Measurements from ENCODE around the gene DRAXIN. TPM values are rescaled to one million over a fixed set of nuclear protein-coding genes. Genes with fewer than 3 reads are reported as not detected.

Gene DRAXIN
- total RNA-seq, 4 donors from 2014 or later = not detected

GRCh38 chr1:11650331-11650991 lies 41.0 kb upstream of the DRAXIN start:
- peak overlapping the region in 1 of 4 donors; percentile 43 for H3K4me3 ChIP-seq
- peaks cover 13 to 24% (median 18%) of the 10 kb centered on the region in 3 donors for H3K27me3 ChIP-seq
- ATAC-seq = peak in 1 of 2 donors; percentile 29
- H3K36me3 ChIP-seq = no peaks in the 10 kb centered on the region
- no peak overlapping the region for H3K27ac ChIP-seq
- H3K4me1 ChIP-seq = peaks cover 14 to 18% of the 10 kb centered on the region in 2 donors
- intact Hi-C loops (cut with DNase I; ENCODE audit: low total_unique reads) = loop anchor here (1.0 kb wide), 1 partner anchor 69 kb away; no protein-coding TSS in a partner anchor
- no peak for TF ChIP-seq POLR2A (IDR thresholded peaks at IDR 0.05)
- TF ChIP-seq CTCF (IDR thresholded peaks at IDR 0.05 in 4 of 5, conservative IDR thresholded peaks at IDR 0.05 in 1 of 5) = peak; percentile 41 to 80 (median 64)
- peak; percentile 24 to 61 for DNase-seq
- in situ Hi-C loops (cut with MboI; ENCODE audit: low sequenced_read_pairs in 4 of 4) = no loop called here
- no peaks in the 10 kb centered on the region for H3K9me3 ChIP-seq

- Histone ChIP-seq H3K4me3 (no peak overlapping the region), H3K36me3 (no peaks in the 10 kb centered on the region), H3K9me3 (no peaks in the 10 kb centered on the region), H3K27ac (no peak overlapping the region), H3K4me1 (peaks cover 16 to 23% of the 10 kb centered on the region in 2 donors), H3K27me3 (peaks cover 13 to 24% (median 18%) of the 10 kb centered on the region in 3 donors)
- in situ Hi-C loops (cut with MboI; ENCODE audit: low sequenced_read_pairs in 4 of 4) (no loop called here), intact Hi-C loops (cut with DNase I; ENCODE audit: low total_unique reads) (no loop called here)
- no peak for DNase-seq
- ATAC-seq = no peak
- TF ChIP-seq CTCF (IDR thresholded peaks at IDR 0.05 in 4 of 5, conservative IDR thresholded peaks at IDR 0.05 in 1 of 5) (no peak), POLR2A (IDR thresholded peaks at IDR 0.05) (no peak)
These were observed 40.5 kb upstream of the DRAXIN start for GRCh38 chr1:11651017-11651416.

- in situ Hi-C loops (cut with MboI; ENCODE audit: low sequenced_read_pairs in 4 of 4) (no loop called here), intact Hi-C loops (cut with DNase I; ENCODE audit: low total_unique reads) (no loop called here)
- Histone ChIP-seq H3K36me3 (no peaks in the 10 kb centered on the region), H3K27ac (no peak overlapping the region), H3K9me3 (no peaks in the 10 kb centered on the region), H3K27me3 (peaks cover 13 to 24% (median 18%) of the 10 kb centered on the region in 3 donors), H3K4me3 (no peak overlapping the region), H3K4me1 (peaks cover 16 to 23% of the 10 kb centered on the region in 2 donors)
- no peak for TF ChIP-seq CTCF (IDR thresholded peaks at IDR 0.05 in 4 of 5, conservative IDR thresholded peaks at IDR 0.05 in 1 of 5)
- no peak for TF ChIP-seq POLR2A (IDR thresholded peaks at IDR 0.05)
- DNase-seq (no peak), ATAC-seq (no peak)
These were observed 39.2 kb upstream of the DRAXIN start for GRCh38 chr1:11652203-11652780.

GRCh38 chr1:11653101-11653860 lies 38.2 kb upstream of the DRAXIN start:
- H3K27ac ChIP-seq = peak overlapping the region in 1 of 4 donors; percentile 62
- peaks cover 13 to 22% (median 18%) of the 10 kb centered on the region in 3 donors for H3K27me3 ChIP-seq
- H3K9me3 ChIP-seq = no peaks in the 10 kb centered on the region
- H3K36me3 ChIP-seq = no peaks in the 10 kb centered on the region
- peaks cover 10 to 21% of the 10 kb centered on the region in 2 donors for H3K4me1 ChIP-seq
- intact Hi-C loops (cut with DNase I; ENCODE audit: low total_unique reads) (no loop called here), in situ Hi-C loops (cut with MboI; ENCODE audit: low sequenced_read_pairs in 4 of 4) (no loop called here)
- peak in 1 of 2 donors; percentile 37 for ATAC-seq
- no peak overlapping the region for H3K4me3 ChIP-seq
- no peak for TF ChIP-seq CTCF (IDR thresholded peaks at IDR 0.05 in 4 of 5, conservative IDR thresholded peaks at IDR 0.05 in 1 of 5)
- TF ChIP-seq POLR2A (IDR thresholded peaks at IDR 0.05) = no peak
- DNase-seq = peak in 1 of 2 donors; percentile 42
